Transverse colon (tissue), 4 donors: Measurements from ENCODE around the gene LRRC26. TPM values are rescaled to one million over a fixed set of nuclear protein-coding genes. Genes with fewer than 3 reads are reported as not detected.

Experiments used
- small RNA-seq, 4 donors: library from RNA; depleted of rRNA; stranded (forward); fragments of <200 nt; gene quantifications; one replicate each; pipeline ENCODE3, GENCODE V24; 2016
- total RNA-seq, 4 donors: library from RNA; depleted of rRNA; stranded (reverse); fragments of >200 nt; gene quantifications; one replicate each; pipeline ENCODE4 v1.1.0, GENCODE V29; 2016

The LRRC26 gene
- total RNA-seq, 4 donors from 2014 or later, result 31.8 to 437 (median 64.8) TPM

Small RNAs within 50 kb of the gene (small RNA-seq; reads per million reads assigned to genes)
- gene MIR3621, result 0 reads per million in 4 donors

Other genes starting within 250 kb of the LRRC26 start
- gene FBXW5, start 225.3 kb downstream of the LRRC26 start, total RNA-seq, result 100 to 1,000 TPM; 294 to 820 (median 446) TPM
- gene C8G, start 224.8 kb downstream of the LRRC26 start, total RNA-seq, result 1 to 10 TPM in 3 of 4 donors, not detected in 1; 4.3 to 7.9 (median 6.4) TPM
- 10 to 100 TPM in 1 of 4 donors, 1 to 10 TPM in 3; 1.2 to 52.7 (median 5.5) TPM for gene LCN12, start 217.8 kb downstream of the LRRC26 start, total RNA-seq
- gene PTGDS, start 192.5 kb downstream of the LRRC26 start, total RNA-seq, result 10 to 100 TPM in 3 of 4 donors, 1 to 10 TPM in 1; 6.8 to 59.1 (median 17.8) TPM
- under 1 TPM in 2 of 4 donors, not detected in 2; 0.27 to 0.75 TPM for gene LCNL1, start 187.1 kb downstream of the LRRC26 start, total RNA-seq
- gene PAXX, start 177.6 kb downstream of the LRRC26 start, total RNA-seq, result 10 to 100 TPM; 49.3 to 85.2 (median 66.0) TPM
- gene CLIC3, start 173.5 kb downstream of the LRRC26 start, total RNA-seq, result 1 to 10 TPM in 2 of 4 donors, not detected in 2; 2.5 to 3.8 TPM
- gene ABCA2, start 141.8 kb downstream of the LRRC26 start, total RNA-seq, result 100 to 1,000 TPM in 2 of 4 donors, 10 to 100 TPM in 2; 51.1 to 204 (median 96.5) TPM
- not detected for gene FUT7, start 138.0 kb downstream of the LRRC26 start, total RNA-seq
- 100 to 1,000 TPM in 2 of 4 donors, 10 to 100 TPM in 2; 58.0 to 972 (median 274) TPM for gene NPDC1, start 123.9 kb downstream of the LRRC26 start, total RNA-seq
- 10 to 100 TPM in 3 of 4 donors, 1 to 10 TPM in 1; 3.6 to 17.1 (median 14.1) TPM for gene ENTPD2, start 116.0 kb downstream of the LRRC26 start, total RNA-seq
- gene SAPCD2, start 99.5 kb downstream of the LRRC26 start, total RNA-seq, result 10 to 100 TPM in 1 of 4 donors, 1 to 10 TPM in 2, under 1 TPM in 1; 0.37 to 37.2 (median 3.3) TPM
- 10 to 100 TPM in 2 of 4 donors, 1 to 10 TPM in 2; 6.4 to 28.8 (median 11.7) TPM for gene UAP1L1, start 92.5 kb downstream of the LRRC26 start, total RNA-seq
- gene MAN1B1, start 83.1 kb downstream of the LRRC26 start, total RNA-seq, result 100 to 1,000 TPM in 1 of 4 donors, 10 to 100 TPM in 3; 56.5 to 106 (median 70.0) TPM
- 100 to 1,000 TPM in 2 of 4 donors, 10 to 100 TPM in 2; 54.2 to 141 (median 103) TPM for gene DPP7, start 55.3 kb downstream of the LRRC26 start, total RNA-seq
- gene GRIN1, start 30.9 kb downstream of the LRRC26 start, total RNA-seq, result under 1 TPM in 1 of 4 donors, not detected in 3; 0.14 TPM
- gene TMEM210, start 2.0 kb upstream of the LRRC26 start, total RNA-seq, result not detected
- 100 to 1,000 TPM in 2 of 4 donors, 10 to 100 TPM in 2; 37.0 to 176 (median 70.3) TPM for gene ANAPC2, start 18.5 kb upstream of the LRRC26 start, total RNA-seq
- 100 to 1,000 TPM in 2 of 4 donors, 10 to 100 TPM in 2; 93.5 to 104 (median 99.8) TPM for gene SSNA1, start 18.6 kb upstream of the LRRC26 start, total RNA-seq
- 100 to 1,000 TPM in 2 of 4 donors, 10 to 100 TPM in 2; 76.2 to 228 (median 117) TPM for gene TPRN, start 30.7 kb upstream of the LRRC26 start, total RNA-seq
- gene TMEM203, start 35.6 kb upstream of the LRRC26 start, total RNA-seq, result 10 to 100 TPM; 18.9 to 42.1 (median 28.7) TPM
- gene NDOR1, start 35.6 kb upstream of the LRRC26 start, total RNA-seq, result 10 to 100 TPM; 14.3 to 47.5 (median 22.0) TPM
- gene RNF208, start 52.2 kb upstream of the LRRC26 start, total RNA-seq, result 10 to 100 TPM in 1 of 4 donors, 1 to 10 TPM in 2, not detected in 1; 2.3 to 26.5 (median 7.5) TPM
- gene CYSRT1, start 55.1 kb upstream of the LRRC26 start, total RNA-seq, result not detected
- gene RNF224, start 57.5 kb upstream of the LRRC26 start, total RNA-seq, result not detected
- gene SLC34A3, start 60.9 kb upstream of the LRRC26 start, total RNA-seq, result not detected
- gene TUBB4B, start 71.2 kb upstream of the LRRC26 start, total RNA-seq, result 100 to 1,000 TPM; 223 to 390 (median 348) TPM
- gene STPG3, start 81.2 kb upstream of the LRRC26 start, total RNA-seq, result not detected
- 10 to 100 TPM; 28.1 to 90.5 (median 53.9) TPM for gene NELFB, start 85.3 kb upstream of the LRRC26 start, total RNA-seq
- gene TOR4A, start 107.7 kb upstream of the LRRC26 start, total RNA-seq, result 100 to 1,000 TPM in 1 of 4 donors, 10 to 100 TPM in 3; 49.2 to 121 (median 71.7) TPM
- 100 to 1,000 TPM in 3 of 4 donors, 10 to 100 TPM in 1; 92.0 to 343 (median 134) TPM for gene NRARP, start 132.2 kb upstream of the LRRC26 start, total RNA-seq